ENCODE data around the gene SPTSSB. TPM values are rescaled to one million over a fixed set of nuclear protein-coding genes. Genes with fewer than 3 reads are reported as not detected.

The SPTSSB gene
- total RNA-seq, 1 donor from 2014 or later, result 0.74 TPM

- no peak overlapping the region for H3K4me3 Mint-ChIP-seq
- no peaks in the 10 kb centered on the region for H3K36me3 Mint-ChIP-seq
- no peaks in the 10 kb centered on the region for H3K27me3 Mint-ChIP-seq (ENCODE audit: low read depth)
- no peaks in the 10 kb centered on the region for H3K4me1 Mint-ChIP-seq
- no peak for DNase-seq (ENCODE audit: low spot score in 2 of 2, unreplicated experiment in 2 of 2)
- no peak overlapping the region for H3K27ac Mint-ChIP-seq
- TF ChIP-seq CTCF (IDR thresholded peaks at IDR 0.05; ENCODE audit: unreplicated experiment), result no peak
- H3K9me3 Mint-ChIP-seq, result peaks cover 30% of the 10 kb centered on the region
Observed at GRCh38 chr3:161323926-161324621, 47.2 kb downstream of the SPTSSB start.

GRCh38 chr3:161322781-161323568 lies 48.3 kb downstream of the SPTSSB start:
- no peak overlapping the region for H3K27ac Mint-ChIP-seq
- no peaks in the 10 kb centered on the region for H3K27me3 Mint-ChIP-seq (ENCODE audit: low read depth)
- H3K4me1 Mint-ChIP-seq, result no peaks in the 10 kb centered on the region
- peaks cover 30% of the 10 kb centered on the region for H3K9me3 Mint-ChIP-seq
- no peaks in the 10 kb centered on the region for H3K36me3 Mint-ChIP-seq
- no peak overlapping the region for H3K4me3 Mint-ChIP-seq
- no peak for DNase-seq (ENCODE audit: low spot score in 2 of 2, unreplicated experiment in 2 of 2)
- no peak for TF ChIP-seq CTCF (IDR thresholded peaks at IDR 0.05; ENCODE audit: unreplicated experiment)

GRCh38 chr3:161320837-161321236 lies 50.5 kb downstream of the SPTSSB start:
- H3K4me1 Mint-ChIP-seq, result no peaks in the 10 kb centered on the region
- peaks cover 28% of the 10 kb centered on the region for H3K9me3 Mint-ChIP-seq
- H3K36me3 Mint-ChIP-seq, result no peaks in the 10 kb centered on the region
- H3K27me3 Mint-ChIP-seq (ENCODE audit: low read depth), result no peaks in the 10 kb centered on the region
- DNase-seq (ENCODE audit: low spot score in 2 of 2, unreplicated experiment in 2 of 2), result no peak
- H3K27ac Mint-ChIP-seq, result no peak overlapping the region
- TF ChIP-seq CTCF (IDR thresholded peaks at IDR 0.05; ENCODE audit: unreplicated experiment), result no peak
- no peak overlapping the region for H3K4me3 Mint-ChIP-seq

GRCh38 chr3:161319867-161320266 lies 51.5 kb downstream of the SPTSSB start:
- Mint-ChIP-seq H3K4me3 (no peak overlapping the region), H3K36me3 (no peaks in the 10 kb centered on the region), H3K4me1 (no peaks in the 10 kb centered on the region), H3K27me3 (ENCODE audit: low read depth) (no peaks in the 10 kb centered on the region), H3K27ac (no peak overlapping the region), H3K9me3 (peaks cover 27% of the 10 kb centered on the region)
- TF ChIP-seq CTCF (IDR thresholded peaks at IDR 0.05; ENCODE audit: unreplicated experiment), result no peak
- no peak for DNase-seq (ENCODE audit: low spot score in 2 of 2, unreplicated experiment in 2 of 2)

GRCh38 chr3:161317077-161317476 lies 54.2 kb downstream of the SPTSSB start:
- H3K4me1 Mint-ChIP-seq, result no peaks in the 10 kb centered on the region

More at GRCh38 chr3:161317077-161317476, 54.2 kb downstream of the SPTSSB start:
- TF ChIP-seq CTCF (IDR thresholded peaks at IDR 0.05; ENCODE audit: unreplicated experiment), result no peak
- Mint-ChIP-seq H3K4me3 (no peak overlapping the region), H3K27me3 (ENCODE audit: low read depth) (no peaks in the 10 kb centered on the region), H3K27ac (no peak overlapping the region), H3K9me3 (peaks cover 24% of the 10 kb centered on the region), H3K36me3 (no peaks in the 10 kb centered on the region)
- no peak for DNase-seq (ENCODE audit: low spot score in 2 of 2, unreplicated experiment in 2 of 2)

Measured in mesothelial cell of epicardium (in vitro differentiated cells).